ENCODE data around the gene TGFBR2.

Gene TGFBR2

GRCh38 chr3:30673425-30674341, 67.3 kb downstream of the TGFBR2 start:
- peak; percentile 25 for DNase-seq (ENCODE audit: low read depth)

- DNase-seq (ENCODE audit: low read depth): no peak
Observed at GRCh38 chr3:30675006-30675405, 68.6 kb downstream of the TGFBR2 start.

GRCh38 chr3:30675774-30676173, 69.4 kb downstream of the TGFBR2 start:
- no peak for DNase-seq (ENCODE audit: low read depth)

GRCh38 chr3:30676424-30677346, 70.3 kb downstream of the TGFBR2 start:
- DNase-seq (ENCODE audit: low read depth): no peak

- DNase-seq (ENCODE audit: low read depth): no peak
Observed at GRCh38 chr3:30677347-30677685, 70.9 kb downstream of the TGFBR2 start.

GRCh38 chr3:30679045-30679444, 72.6 kb downstream of the TGFBR2 start:
- DNase-seq (ENCODE audit: low read depth): no peak

- no peak for DNase-seq (ENCODE audit: low read depth)
Observed at GRCh38 chr3:30680789-30681648, 74.6 kb downstream of the TGFBR2 start.

GRCh38 chr3:30681649-30682211, 75.3 kb downstream of the TGFBR2 start:
- DNase-seq (ENCODE audit: low read depth): peak; percentile 23

GRCh38 chr3:30682434-30683155, 76.2 kb downstream of the TGFBR2 start:
- DNase-seq (ENCODE audit: low read depth): no peak

- DNase-seq (ENCODE audit: low read depth): no peak
Observed at GRCh38 chr3:30683769-30684168, 77.4 kb downstream of the TGFBR2 start.

- peak; percentile 54 for DNase-seq (ENCODE audit: low read depth)
Observed at GRCh38 chr3:30684356-30684755, 78.0 kb downstream of the TGFBR2 start.

- DNase-seq (ENCODE audit: low read depth): peak; percentile 69
Observed at GRCh38 chr3:30685267-30685667, 78.9 kb downstream of the TGFBR2 start.

GRCh38 chr3:30686176-30686575, 79.8 kb downstream of the TGFBR2 start:
- DNase-seq (ENCODE audit: low read depth): peak; percentile 17

- no peak for DNase-seq (ENCODE audit: low read depth)
Observed at GRCh38 chr3:30686799-30687198, 80.4 kb downstream of the TGFBR2 start.

GRCh38 chr3:30687930-30688570, 81.6 kb downstream of the TGFBR2 start:
- no peak for DNase-seq (ENCODE audit: low read depth)

GRCh38 chr3:30688776-30689641, 82.6 kb downstream of the TGFBR2 start:
- DNase-seq (ENCODE audit: low read depth): peak; percentile 86

- DNase-seq (ENCODE audit: low read depth): no peak
Observed at GRCh38 chr3:30690199-30690598, 83.8 kb downstream of the TGFBR2 start.

GRCh38 chr3:30691249-30691880, 85.0 kb downstream of the TGFBR2 start:
- no peak for DNase-seq (ENCODE audit: low read depth)

- DNase-seq (ENCODE audit: low read depth): no peak
Observed at GRCh38 chr3:30691944-30692343, 85.5 kb downstream of the TGFBR2 start.

Data from amniotic epithelial cell (primary cell).